IMR-90 (cell line): ENCODE measurements around the gene USP10. TPM values are rescaled to one million over a fixed set of nuclear protein-coding genes. Genes with fewer than 3 reads are reported as not detected.

ENCODE experiments used
- ATAC-seq: fragments of 200-7000 bp; cut with Tn5 transposase; 2 replicates; pipeline ENCODE4 v1.9.1; 2020; ENCODE audit warnings: low read depth, mild to moderate bottlenecking, moderate library complexity
- BruUV-seq: library from RNA; stranded (reverse); fragments of 400-500 nt; replicated peaks from 2 replicates; lab custom pipeline; 2021; lab: Mats Ljungman, UMichigan
- CTCF ChIA-PET: fragments of 300-600 bp; formaldehyde crosslinking; extraction: SDS; loops from one replicate; lab custom pipeline; 2021; ENCODE audit warnings: antibody characterized with exemption; lab: Yijun Ruan, JAX
- POLR2A ChIA-PET: fragments of 300-600 bp; sonication (Branson Sonifier 250); formaldehyde crosslinking; loops from one replicate; lab custom pipeline; 2022; ENCODE audit warnings: antibody characterized with exemption; ENCODE audit not compliant: unreplicated experiment; lab: Charles Lee
- DNase-seq: peaks from one replicate; pipeline ENCODE4 v3.0.0; 2013
- H2AFZ ChIP-seq: replicated peaks from 2 replicates; pipeline ENCODE3; 2013; ENCODE audit warnings: low read length, mild to moderate bottlenecking; ENCODE audit not compliant: poor library complexity
- H2AK5ac ChIP-seq: 2 replicates; pipeline ENCODE4 v1.6.1; 2013; ENCODE audit warnings: low read depth, low read length, inconsistent platforms
- H2AK9ac ChIP-seq: replicated peaks from 2 replicates; pipeline ENCODE3; 2013; ENCODE audit warnings: mild to moderate bottlenecking, low read depth, low read length, moderate library complexity; ENCODE audit not compliant: poor library complexity
- H2BK120ac ChIP-seq: 2 replicates; pipeline ENCODE4 v1.6.1; 2013; ENCODE audit warnings: low read depth, low read length, inconsistent platforms
- H2BK15ac ChIP-seq: 3 replicates; pipeline ENCODE4 v1.6.1; 2013; ENCODE audit warnings: low read depth, low read length, inconsistent platforms
- H2BK20ac ChIP-seq: 2 replicates; pipeline ENCODE4 v1.6.1; 2013; ENCODE audit warnings: low read depth, mild to moderate bottlenecking, inconsistent platforms, low read length, moderate library complexity
- H2BK5ac ChIP-seq: 2 replicates; pipeline ENCODE4 v1.6.1; 2013; ENCODE audit warnings: mild to moderate bottlenecking, low read depth, low read length, inconsistent platforms; ENCODE audit not compliant: poor library complexity, severe bottlenecking
- H3K14ac ChIP-seq: replicated peaks from 2 replicates; pipeline ENCODE4 v1.6.1; 2013; ENCODE audit warnings: low read depth, low read length, inconsistent platforms
- H3K18ac ChIP-seq: 2 replicates; pipeline ENCODE4 v1.6.1; 2013; ENCODE audit warnings: low read depth, low read length, control low read depth
- H3K23ac ChIP-seq: 2 replicates; pipeline ENCODE4 v1.6.1; 2013; ENCODE audit warnings: low read depth, low read length, inconsistent platforms
- H3K27ac ChIP-seq: 2 replicates; pipeline ENCODE4 v1.5.1; 2013; ENCODE audit warnings: mild to moderate bottlenecking, control low read depth, low read length; ENCODE audit not compliant: insufficient read depth
- H3K27me3 ChIP-seq: 2 replicates; pipeline ENCODE4 v1.6.1; 2013; ENCODE audit warnings: low read length; ENCODE audit not compliant: control insufficient read depth, insufficient read depth
- H3K36me3 ChIP-seq: 2 replicates; pipeline ENCODE4 v1.6.1; 2013; ENCODE audit warnings: low read length, mixed read lengths; ENCODE audit not compliant: control insufficient read depth, insufficient read depth
- H3K4ac ChIP-seq: 2 replicates; pipeline ENCODE4 v1.6.1; 2013; ENCODE audit warnings: low read depth, low read length, inconsistent platforms
- H3K4me1 ChIP-seq: 2 replicates; pipeline ENCODE4 v1.6.1; 2013; ENCODE audit warnings: low read length, mixed read lengths; ENCODE audit not compliant: control insufficient read depth, insufficient read depth
- H3K4me2 ChIP-seq: 2 replicates; pipeline ENCODE4 v1.6.1; 2013; ENCODE audit warnings: low read depth, mild to moderate bottlenecking, control low read depth, low read length, moderate library complexity
- H3K4me3 ChIP-seq: 2 replicates; pipeline ENCODE4 v1.5.1; 2013; ENCODE audit warnings: low read depth, mild to moderate bottlenecking, control low read depth, low read length, moderate library complexity; ENCODE audit not compliant: insufficient read depth
- H3K56ac ChIP-seq: 2 replicates; pipeline ENCODE4 v1.6.1; 2013; ENCODE audit warnings: low read length, inconsistent platforms; ENCODE audit not compliant: insufficient read depth; ENCODE audit errors: extremely low read depth
- H3K79me1 ChIP-seq, 2 experiments: 2 replicates each; pipeline ENCODE4 v1.6.1; 2013; ENCODE audit warnings: low read length in 2 of 2, inconsistent platforms in 1 of 2, low read depth in 1 of 2
- H3K9ac ChIP-seq: 2 replicates; pipeline ENCODE4 v1.6.1; 2013; ENCODE audit warnings: low read depth, low read length, control low read depth
- H3K9me1 ChIP-seq: 2 replicates; pipeline ENCODE4 v1.6.1; 2013; ENCODE audit warnings: low read length, inconsistent platforms; ENCODE audit not compliant: insufficient read depth
- H3K9me3 ChIP-seq: 2 replicates; pipeline ENCODE4 v1.6.1; 2013; ENCODE audit warnings: low read length; ENCODE audit not compliant: control insufficient read depth, insufficient read depth
- H4K20me1 ChIP-seq: 2 replicates; pipeline ENCODE4 v1.6.1; 2013; ENCODE audit warnings: low read length, inconsistent platforms; ENCODE audit not compliant: insufficient read depth
- H4K5ac ChIP-seq: 2 replicates; pipeline ENCODE4 v1.6.1; 2013; ENCODE audit warnings: mild to moderate bottlenecking, low read depth, low read length, control low read depth
- H4K8ac ChIP-seq, 2 experiments: 2 replicates each; pipeline ENCODE4 v1.6.1; 2013; ENCODE audit warnings: low read depth in 2 of 2, low read length in 2 of 2, control low read depth in 1 of 2, inconsistent platforms in 1 of 2
- H4K91ac ChIP-seq: 2 replicates; pipeline ENCODE4 v1.6.1; 2013; ENCODE audit warnings: low read depth, low read length, inconsistent platforms; ENCODE audit not compliant: insufficient read depth
- CEBPB ChIP-seq: IDR thresholded peaks from 2 replicates; pipeline ENCODE4 v1.6.1; 2012; ENCODE audit warnings: low read depth, low read length, improper control_type of control experiment
- CTCF ChIP-seq: conservative IDR thresholded peaks from 2 replicates; pipeline ENCODE4 v1.5.1; 2012; ENCODE audit warnings: mild to moderate bottlenecking, low read depth, low read length, improper control_type of control experiment
- MAZ ChIP-seq: IDR thresholded peaks from 2 replicates; pipeline ENCODE4 v1.6.1; 2012; ENCODE audit warnings: low read depth, mild to moderate bottlenecking, low read length, improper control_type of control experiment, moderate library complexity, borderline replicate concordance
- RCOR1 ChIP-seq: IDR thresholded peaks from 2 replicates; pipeline ENCODE4 v1.6.1; 2012; ENCODE audit warnings: mild to moderate bottlenecking, low read length, improper control_type of control experiment; ENCODE audit not compliant: insufficient replicate concordance
- WGBS, 2 experiments: methylation state at CpG; one replicate each; pipeline versions ENCODE4 v1.1.5 to v1.1.7; 2013; ENCODE audit warnings: missing lambda C conversion rate in 2 of 2; ENCODE audit not compliant: insufficient read length in 1 of 2; ENCODE audit errors: extremely low coverage in 2 of 2; 5-methylcytosine and 5-hydroxymethylcytosine counted together
- dilution Hi-C: fragments of 300-500 bp; cut with HindIII; formaldehyde crosslinking; loops from one replicate; pipeline ENCODE4 v1.14.3; 2018; ENCODE audit warnings: low sequenced_read_pairs; ENCODE audit not compliant: unreplicated experiment
- in situ Hi-C: fragments of 300-500 bp; cut with MboI; formaldehyde crosslinking; loops from 3 replicates; pipeline ENCODE4 v1.14.3; 2019; ENCODE audit warnings: low sequenced_read_pairs, inconsistent platforms, mixed read lengths
- intact Hi-C: fragments of 100-400 bp; cut with micrococcal nuclease; formaldehyde crosslinking; loops from 2 replicates; pipeline ENCODE4 v1.10.0; 2022
- polyA plus RNA-seq, 3 experiments: library from polyadenylated mRNA; depleted of rRNA; stranded (reverse); fragments of >200 nt; gene quantifications; 2 replicates each; pipeline ENCODE4 v1.2.3, GENCODE V29; 2012; ENCODE audit warnings: low replicate concordance in 1 of 3
- total RNA-seq: library from RNA; depleted of rRNA; stranded (reverse); fragments of >200 nt; gene quantifications from 2 replicates; pipeline ENCODE4 v1.2.3, GENCODE V29; 2012

USP10 gene
- total and polyA plus RNA-seq, 2 of the 4 experiments (the other 2 are of a cell fraction) = 54.3 to 79.0 TPM

- no peak overlapping the region for H2AK5ac ChIP-seq
- no peak overlapping the region for H4K5ac ChIP-seq
- H3K56ac ChIP-seq = no peak overlapping the region
- H3K27me3 ChIP-seq = no peaks in the 10 kb centered on the region
- no peak overlapping the region for H2BK20ac ChIP-seq
- H3K14ac ChIP-seq = no peak overlapping the region
- H3K4me2 ChIP-seq = no peak overlapping the region
- no peak overlapping the region for H2BK15ac ChIP-seq
- H3K23ac ChIP-seq = no peak overlapping the region
- CTCF ChIA-PET = no interaction called here
- WGBS, 2 experiments = 100% methylated on average over 2 of the region's 2 CpGs; no CpG with 5 or more reads in 1 of the 2 experiments
- ATAC-seq = no peak
- H4K20me1 ChIP-seq = no peaks in the 10 kb centered on the region
- H3K79me1 ChIP-seq = 0 out of 4 replicates have a peak, but pooled peaks cover 0 to 5% of the 10 kb centered on the region in 2 experiments
- intact Hi-C loops = no loop called here
- no peak overlapping the region for H4K8ac ChIP-seq
- BruUV-seq = no TSS peak
- H3K4me3 ChIP-seq = no peak overlapping the region
- dilution Hi-C loops = no loop called here
- POLR2A ChIA-PET = no interaction called here
- peaks cover 12% of the 10 kb centered on the region; the same call in 1 of the 2 replicates for H3K4me1 ChIP-seq
- no peak overlapping the region for H2BK120ac ChIP-seq
- no peak overlapping the region for H3K27ac ChIP-seq
- H3K9me3 ChIP-seq = no peaks in the 10 kb centered on the region
- H3K18ac ChIP-seq = no peak overlapping the region
- H2AFZ ChIP-seq = no peak overlapping the region
- no peak overlapping the region for H4K91ac ChIP-seq
- no peak overlapping the region for H2BK5ac ChIP-seq
- in situ Hi-C loops = no loop called here
- H3K4ac ChIP-seq = no peak overlapping the region
- no peak overlapping the region for H2AK9ac ChIP-seq
- TF ChIP-seq MAZ (no peak), CEBPB (no peak), RCOR1 (no peak), CTCF (no peak)
- DNase-seq = no peak
- peaks cover 13% of the 10 kb centered on the region for H3K36me3 ChIP-seq
- H3K9me1 ChIP-seq = 0 out of 2 replicates have a peak, but pooled peaks cover 3% of the 10 kb centered on the region
- no peak overlapping the region for H3K9ac ChIP-seq
Observed at GRCh38 chr16:84782846-84783245, 83.0 kb downstream of the USP10 start.
